Stimulated activated effector memory CD8-positive, alpha-beta T cell treated with anti-CD3 and anti-CD28 coated beads, Interleukin-12 subunit alpha, Interleukin-12 subunit beta, amount 100 ng/mL, for 72 hours (primary cell): ENCODE measurements around the gene CACNA1C.

Source experiments
- ATAC-seq: fragments of 150-1000 bp; cut with Tn5 transposase; 2 replicates; pipeline ENCODE4 v1.10.0; 2021
- DNase-seq, 2 donors: peaks; one replicate each; pipeline ENCODE4 v3.0.0; 2021 to 2022; ENCODE audit warnings: low spot score in 2 of 2
- H3K27ac Mint-ChIP-seq: one replicate; pipeline ENCODE4 v1.8.0; 2022; ENCODE audit warnings: mild to moderate bottlenecking, mixed read lengths
- H3K36me3 Mint-ChIP-seq: one replicate; pipeline ENCODE4 v1.8.0; 2022; ENCODE audit warnings: mild to moderate bottlenecking, mixed read lengths
- H3K4me1 Mint-ChIP-seq: one replicate; pipeline ENCODE4 v1.8.0; 2022; ENCODE audit warnings: mixed read lengths
- H3K4me3 Mint-ChIP-seq: one replicate; pipeline ENCODE4 v1.8.0; 2022; ENCODE audit warnings: mild to moderate bottlenecking, mixed read lengths
- H3K9me3 Mint-ChIP-seq: one replicate; pipeline ENCODE4 v1.8.0; 2022; ENCODE audit warnings: mixed read lengths

CACNA1C gene

GRCh38 chr12:2363836-2364609, 311.2 kb downstream of the CACNA1C start:
- no peak for ATAC-seq
- Mint-ChIP-seq H3K27ac (no peak overlapping the region), H3K4me3 (no peak overlapping the region)

DNA sequence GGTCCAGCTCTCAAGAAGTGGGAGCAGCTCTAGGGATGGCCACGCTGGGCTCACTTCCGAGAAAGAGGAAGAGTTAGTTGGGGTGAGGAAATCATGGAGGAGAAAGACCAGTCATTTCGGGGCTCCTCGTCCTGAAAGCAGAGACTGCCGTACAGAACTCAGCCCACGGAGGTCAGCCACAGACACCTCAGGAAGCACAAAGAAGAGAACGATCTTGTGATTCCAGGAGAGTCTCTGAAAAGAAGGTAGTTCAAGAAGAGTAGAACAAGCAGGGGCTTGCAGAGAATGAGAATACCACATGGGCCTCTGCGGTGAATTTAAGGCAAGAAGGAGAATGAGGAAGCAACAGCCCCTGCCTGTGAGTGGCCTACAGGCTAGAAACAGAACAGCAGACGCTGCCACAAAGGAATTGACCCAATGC, 311.9 kb downstream of the CACNA1C start:
- ATAC-seq (no peak), DNase-seq (no peak)
- Mint-ChIP-seq H3K9me3 (no peaks in the 10 kb centered on the region), H3K36me3 (no peaks in the 10 kb centered on the region), H3K27ac (no peak overlapping the region), H3K4me1 (no peaks in the 10 kb centered on the region), H3K4me3 (no peak overlapping the region)

More at GRCh38 chr12:2363836-2364609, 311.2 kb downstream of the CACNA1C start:
- peaks cover 3% of the 10 kb centered on the region for H3K4me1 Mint-ChIP-seq
- no peaks in the 10 kb centered on the region for H3K9me3 Mint-ChIP-seq
- no peaks in the 10 kb centered on the region for H3K36me3 Mint-ChIP-seq
- DNase-seq = no peak

- Mint-ChIP-seq H3K4me3 (no peak overlapping the region), H3K9me3 (no peaks in the 10 kb centered on the region), H3K36me3 (no peaks in the 10 kb centered on the region), H3K27ac (no peak overlapping the region), H3K4me1 (no peaks in the 10 kb centered on the region)
- DNase-seq (no peak), ATAC-seq (no peak)
Measured at GRCh38 chr12:2366711-2367110, 313.9 kb downstream of the CACNA1C start.

GRCh38 chr12:2372178-2372577, 319.4 kb downstream of the CACNA1C start:
- Mint-ChIP-seq H3K27ac (no peak overlapping the region), H3K9me3 (no peaks in the 10 kb centered on the region), H3K36me3 (no peaks in the 10 kb centered on the region), H3K4me1 (no peaks in the 10 kb centered on the region), H3K4me3 (no peak overlapping the region)
- DNase-seq = no peak
- ATAC-seq = no peak

- H3K27ac Mint-ChIP-seq = no peak overlapping the region
- H3K36me3 Mint-ChIP-seq = no peaks in the 10 kb centered on the region
- DNase-seq (no peak), ATAC-seq (no peak)
- H3K9me3 Mint-ChIP-seq = no peaks in the 10 kb centered on the region
- no peak overlapping the region for H3K4me3 Mint-ChIP-seq
- peaks cover 3% of the 10 kb centered on the region for H3K4me1 Mint-ChIP-seq
Measured at GRCh38 chr12:2372735-2373134, 319.9 kb downstream of the CACNA1C start.

DNA sequence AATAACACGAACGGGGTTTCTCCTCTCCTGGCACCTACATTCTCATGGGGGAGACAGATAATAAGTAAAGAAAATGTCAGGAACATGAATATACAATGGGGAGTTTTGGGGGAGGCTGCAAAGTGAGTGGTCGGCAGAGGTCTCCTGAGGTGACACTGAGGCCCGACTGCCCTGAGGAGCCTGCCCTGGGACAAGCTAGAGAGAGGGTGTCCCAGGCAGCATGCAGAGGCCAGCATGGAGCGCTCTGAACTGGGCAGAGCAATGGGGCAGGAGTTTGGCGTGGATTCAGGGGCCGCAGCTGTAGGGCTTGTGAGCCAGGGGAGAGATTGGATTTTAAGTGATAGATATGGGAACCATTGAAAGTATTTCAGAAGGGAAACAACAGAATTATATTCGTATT, 320.5 kb downstream of the CACNA1C start:
- Mint-ChIP-seq H3K27ac (no peak overlapping the region), H3K4me3 (no peak overlapping the region), H3K4me1 (peaks cover 5% of the 10 kb centered on the region), H3K36me3 (no peaks in the 10 kb centered on the region), H3K9me3 (no peaks in the 10 kb centered on the region)
- ATAC-seq = no peak
- no peak for DNase-seq

- Mint-ChIP-seq H3K27ac (no peak overlapping the region), H3K9me3 (no peaks in the 10 kb centered on the region), H3K4me1 (peaks cover 11% of the 10 kb centered on the region), H3K36me3 (no peaks in the 10 kb centered on the region), H3K4me3 (no peak overlapping the region)
- DNase-seq = no peak
- no peak for ATAC-seq
Measured at GRCh38 chr12:2374092-2374906, 321.5 kb downstream of the CACNA1C start.

DNA sequence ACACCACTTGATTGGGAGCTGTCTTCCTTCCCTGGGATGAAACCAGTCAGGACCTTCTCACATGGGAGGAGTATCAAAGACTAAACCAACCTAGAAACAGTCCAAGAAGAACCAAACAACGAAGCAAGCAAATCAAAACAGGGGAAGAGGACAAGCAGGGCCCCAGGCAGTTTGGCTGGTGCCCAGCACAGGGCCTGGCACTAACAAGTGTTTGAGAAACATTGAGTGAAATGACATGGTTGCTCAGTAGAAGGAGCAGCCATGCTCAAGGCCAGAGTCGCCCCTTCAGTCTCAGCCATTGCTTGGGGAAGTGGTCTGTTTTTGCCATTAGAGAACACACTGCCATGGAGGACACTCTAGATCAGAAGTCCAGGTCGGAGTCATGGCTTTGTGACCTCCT, 323.1 kb downstream of the CACNA1C start:
- Mint-ChIP-seq H3K27ac (no peak overlapping the region), H3K9me3 (no peaks in the 10 kb centered on the region), H3K4me1 (peaks cover 11% of the 10 kb centered on the region), H3K36me3 (no peaks in the 10 kb centered on the region), H3K4me3 (no peak overlapping the region)
- DNase-seq = no peak
- ATAC-seq = no peak

DNA sequence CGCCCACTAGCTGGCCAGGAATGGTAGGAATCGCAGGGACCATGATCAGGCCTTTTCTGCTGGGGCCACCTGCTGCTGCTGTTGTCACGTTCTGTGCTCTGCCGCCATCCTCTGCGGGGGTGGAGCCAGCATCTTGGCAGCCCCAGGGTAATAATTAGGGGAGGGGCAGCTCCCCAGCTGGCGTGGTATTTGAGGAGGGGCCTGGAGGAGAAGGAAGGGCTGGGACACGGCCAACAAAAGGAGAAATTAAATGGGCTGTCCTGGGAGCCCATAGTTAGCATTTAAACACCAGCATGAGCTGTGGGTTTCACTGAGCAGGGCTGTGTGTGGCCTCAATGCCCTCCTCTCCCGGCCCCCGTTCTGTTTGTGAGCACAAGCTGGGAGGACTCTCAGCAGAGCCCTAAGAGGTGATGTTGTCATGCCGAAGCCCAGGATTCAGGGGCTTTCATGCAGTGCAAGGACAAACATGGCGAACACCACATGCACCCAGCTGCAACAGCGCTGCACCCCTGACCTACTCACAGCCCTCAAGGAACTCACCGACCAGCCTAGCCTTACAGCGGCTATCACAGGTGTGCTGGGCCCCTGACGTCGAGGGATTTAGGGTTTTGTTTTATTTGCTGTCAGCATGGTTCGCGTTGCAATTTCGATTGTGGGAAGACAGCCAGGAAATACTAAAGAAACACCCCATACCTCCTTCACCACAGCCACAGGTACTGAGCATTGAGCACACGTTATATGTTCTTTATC, 324.3 kb downstream of the CACNA1C start:
- no peak for ATAC-seq
- no peak overlapping the region for H3K4me3 Mint-ChIP-seq

DNA sequence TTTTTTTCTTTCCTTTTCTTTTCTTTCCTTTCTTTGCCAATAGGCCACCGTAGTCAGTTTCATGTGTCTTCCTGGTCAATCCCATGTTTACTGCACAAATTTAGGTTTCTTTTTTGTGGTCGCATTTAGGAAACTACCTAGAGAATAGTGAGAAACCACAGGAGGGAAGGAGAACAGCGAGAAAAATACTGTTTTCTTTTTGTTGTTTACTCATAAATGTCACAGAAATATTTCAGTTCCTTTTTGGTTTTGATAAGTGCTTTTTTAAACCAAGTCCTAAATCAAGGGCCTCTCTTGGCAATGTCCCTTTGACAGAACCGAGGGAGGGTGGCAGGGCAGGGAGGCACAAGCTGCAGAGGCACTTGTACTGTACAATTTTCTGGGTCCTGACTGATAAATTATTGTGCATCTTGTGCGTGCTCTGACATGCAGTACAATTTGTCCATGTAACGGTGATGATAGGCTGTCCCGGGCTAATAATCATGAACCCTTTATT, 326.1 kb downstream of the CACNA1C start:
- no peaks in the 10 kb centered on the region for H3K36me3 Mint-ChIP-seq

More for the DNA sequence above, 324.3 kb downstream of the CACNA1C start:
- no peaks in the 10 kb centered on the region for H3K9me3 Mint-ChIP-seq
- no peaks in the 10 kb centered on the region for H3K36me3 Mint-ChIP-seq
- H3K27ac Mint-ChIP-seq = no peak overlapping the region
- DNase-seq = no peak
- H3K4me1 Mint-ChIP-seq = peaks cover 11% of the 10 kb centered on the region

GRCh38 chr12:2380946-2381345, 328.2 kb downstream of the CACNA1C start:
- ATAC-seq = no peak
- no peak overlapping the region for H3K27ac Mint-ChIP-seq
- H3K4me3 Mint-ChIP-seq = no peak overlapping the region
- H3K36me3 Mint-ChIP-seq = no peaks in the 10 kb centered on the region
- no peak for DNase-seq
- H3K9me3 Mint-ChIP-seq = no peaks in the 10 kb centered on the region
- peaks cover 11% of the 10 kb centered on the region for H3K4me1 Mint-ChIP-seq

More for the DNA sequence above, 326.1 kb downstream of the CACNA1C start:
- Mint-ChIP-seq H3K4me1 (peaks cover 11% of the 10 kb centered on the region), H3K9me3 (no peaks in the 10 kb centered on the region), H3K27ac (no peak overlapping the region), H3K4me3 (no peak overlapping the region)
- ATAC-seq = no peak
- no peak for DNase-seq

DNA sequence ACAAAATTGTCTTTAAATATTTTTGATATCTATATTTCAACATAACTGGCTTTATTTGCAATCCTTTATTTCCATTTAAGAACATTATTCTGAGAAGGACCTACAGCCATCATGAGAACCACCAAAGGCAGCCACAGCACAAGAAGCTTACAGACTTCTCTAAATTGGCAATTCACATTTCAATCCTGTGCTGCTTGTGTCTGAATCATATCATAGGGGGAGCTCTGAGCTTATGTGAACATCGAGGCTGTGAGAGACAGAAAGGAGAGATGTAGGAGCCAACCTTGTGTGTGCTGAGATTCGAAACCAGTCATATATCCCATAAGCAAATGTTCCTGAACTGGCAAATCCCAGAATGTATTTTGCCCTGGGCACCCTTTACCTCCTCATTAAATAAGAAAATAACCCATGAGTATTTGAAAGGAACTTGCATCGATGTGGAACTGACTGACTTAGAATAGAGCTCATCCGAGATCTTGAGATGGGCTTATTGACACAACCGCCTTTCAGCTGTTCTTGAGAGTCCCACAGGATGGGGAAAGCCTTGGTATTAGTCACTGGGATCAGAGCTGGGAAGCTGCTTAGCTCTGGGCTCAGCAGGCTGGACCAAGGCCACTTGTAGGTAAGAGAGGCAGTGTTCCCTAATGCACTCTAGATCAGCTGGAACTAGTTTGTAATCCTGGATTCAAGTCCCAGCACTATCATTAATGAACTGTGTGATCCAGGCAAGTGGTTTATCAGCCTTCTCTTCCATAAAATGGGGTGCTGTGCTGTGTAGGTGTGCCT, 329.8 kb downstream of the CACNA1C start:
- H3K4me1 Mint-ChIP-seq = peaks cover 9% of the 10 kb centered on the region

GRCh38 chr12:2383325-2384028, 330.7 kb downstream of the CACNA1C start:
- H3K27ac Mint-ChIP-seq = no peak overlapping the region
- no peaks in the 10 kb centered on the region for H3K36me3 Mint-ChIP-seq
- peaks cover 5% of the 10 kb centered on the region for H3K4me1 Mint-ChIP-seq
- ATAC-seq (no peak), DNase-seq (no peak)
- no peaks in the 10 kb centered on the region for H3K9me3 Mint-ChIP-seq
- H3K4me3 Mint-ChIP-seq = no peak overlapping the region

More for the DNA sequence above, 329.8 kb downstream of the CACNA1C start:
- Mint-ChIP-seq H3K27ac (no peak overlapping the region), H3K36me3 (no peaks in the 10 kb centered on the region), H3K9me3 (no peaks in the 10 kb centered on the region), H3K4me3 (no peak overlapping the region)
- DNase-seq = no peak
- ATAC-seq = no peak

DNA sequence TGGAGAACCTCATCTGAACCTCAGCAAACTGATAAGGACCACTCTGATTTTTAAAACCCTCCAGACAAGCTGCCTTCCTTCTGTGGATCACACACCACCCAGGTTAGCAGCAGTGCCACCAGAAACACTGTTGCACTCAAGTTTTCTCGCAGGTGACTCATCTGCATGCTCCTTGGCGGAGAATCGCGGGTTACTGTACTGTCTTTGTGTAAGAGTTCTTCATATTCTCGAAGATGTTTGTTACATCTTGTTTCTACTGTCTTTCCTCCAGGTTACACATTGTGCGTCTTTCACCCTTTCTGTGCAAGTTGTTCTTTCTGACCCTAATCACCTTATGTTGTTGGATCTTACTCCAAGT, 331.2 kb downstream of the CACNA1C start:
- no peak for ATAC-seq
- H3K36me3 Mint-ChIP-seq = no peaks in the 10 kb centered on the region
- no peak overlapping the region for H3K4me3 Mint-ChIP-seq
- no peak overlapping the region for H3K27ac Mint-ChIP-seq
- no peak for DNase-seq
- H3K4me1 Mint-ChIP-seq = no peaks in the 10 kb centered on the region
- H3K9me3 Mint-ChIP-seq = no peaks in the 10 kb centered on the region
